Breast epithelium (tissue), 4 donors: Measurements from ENCODE around the gene ABCC1. TPM values are rescaled to one million over a fixed set of nuclear protein-coding genes. Genes with fewer than 3 reads are reported as not detected.

Source experiments
- DNase-seq, 2 donors: peaks; one replicate each; pipeline ENCODE4 v3.0.0-alpha.2; 2019; ENCODE audit warnings: low spot score in 2 of 2
- H3K27ac ChIP-seq, 2 donors: fragments of 200-600 bp; sonication (generic) in 1 of 2; one replicate each; pipeline ENCODE4 v1.5.1; 2016 to 2019; ENCODE audit warnings: mild to moderate bottlenecking in 1 of 2
- H3K27me3 ChIP-seq, 2 donors: fragments of 200-600 bp; sonication (generic) in 1 of 2; one replicate each; pipeline versions ENCODE4 v1.5.1 to v1.6.0; 2017 to 2019; ENCODE audit warnings: control low read depth in 1 of 2, mild to moderate bottlenecking in 1 of 2
- H3K36me3 ChIP-seq: fragments of 200-600 bp; one replicate; pipeline ENCODE4 v1.5.1; 2019
- H3K4me1 ChIP-seq, 2 donors: fragments of 200-600 bp; sonication (generic); one replicate each; pipeline ENCODE4 v1.5.1; 2016 to 2019; ENCODE audit warnings: control low read depth in 1 of 2
- H3K4me3 ChIP-seq, 3 donors: fragments of 200-600 bp; sonication (generic); 1 replicate in 2 of 3; 2 replicates in 1 of 3; pipeline ENCODE4 v1.5.1; 2016 to 2019; ENCODE audit warnings: mild to moderate bottlenecking in 3 of 3, moderate library complexity in 2 of 3
- H3K9me3 ChIP-seq, 2 donors: fragments of 200-600 bp; sonication (generic) in 1 of 2; one replicate each; pipeline ENCODE4 v1.5.1; 2016 to 2019; ENCODE audit warnings: control low read depth in 1 of 2
- POLR2A ChIP-seq: fragments of 450-650 bp; IDR thresholded peaks from one replicate; pipeline ENCODE4 v1.6.1; 2016; ENCODE audit warnings: antibody characterized with exemption, mild to moderate bottlenecking, moderate library complexity
- POLR2AphosphoS5 ChIP-seq, 3 donors: sonication (generic); formaldehyde crosslinking; IDR thresholded peaks; one replicate each; pipeline ENCODE4 v1.6.1; 2017; ENCODE audit warnings: antibody characterized with exemption in 3 of 3
- intact Hi-C: fragments of 100-400 bp; cut with DNase I; formaldehyde crosslinking; loops from one replicate; pipeline ENCODE4 v1.15.1; 2023; ENCODE audit warnings: low total_unique reads
- total RNA-seq, 3 donors: library from RNA; depleted of rRNA; stranded (reverse); fragments of >200 nt; gene quantifications; one replicate each; pipeline ENCODE4 v1.1.0, GENCODE V29; 2016
- TF ChIP-seq, protein P1 (sequence below), 3 donors: fragments of 450-650 bp; IDR thresholded peaks; one replicate each; pipeline ENCODE4 v1.5.1; 2016 to 2017; ENCODE audit warnings: antibody characterized with exemption in 3 of 3, mild to moderate bottlenecking in 3 of 3, moderate library complexity in 3 of 3

Gene ABCC1
- total RNA-seq, 3 donors from 2014 or later: 14.6 to 26.9 (median 21.3) TPM

- TF ChIP-seq, protein P1, sequence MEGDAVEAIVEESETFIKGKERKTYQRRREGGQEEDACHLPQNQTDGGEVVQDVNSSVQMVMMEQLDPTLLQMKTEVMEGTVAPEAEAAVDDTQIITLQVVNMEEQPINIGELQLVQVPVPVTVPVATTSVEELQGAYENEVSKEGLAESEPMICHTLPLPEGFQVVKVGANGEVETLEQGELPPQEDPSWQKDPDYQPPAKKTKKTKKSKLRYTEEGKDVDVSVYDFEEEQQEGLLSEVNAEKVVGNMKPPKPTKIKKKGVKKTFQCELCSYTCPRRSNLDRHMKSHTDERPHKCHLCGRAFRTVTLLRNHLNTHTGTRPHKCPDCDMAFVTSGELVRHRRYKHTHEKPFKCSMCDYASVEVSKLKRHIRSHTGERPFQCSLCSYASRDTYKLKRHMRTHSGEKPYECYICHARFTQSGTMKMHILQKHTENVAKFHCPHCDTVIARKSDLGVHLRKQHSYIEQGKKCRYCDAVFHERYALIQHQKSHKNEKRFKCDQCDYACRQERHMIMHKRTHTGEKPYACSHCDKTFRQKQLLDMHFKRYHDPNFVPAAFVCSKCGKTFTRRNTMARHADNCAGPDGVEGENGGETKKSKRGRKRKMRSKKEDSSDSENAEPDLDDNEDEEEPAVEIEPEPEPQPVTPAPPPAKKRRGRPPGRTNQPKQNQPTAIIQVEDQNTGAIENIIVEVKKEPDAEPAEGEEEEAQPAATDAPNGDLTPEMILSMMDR (IDR thresholded peaks at IDR 0.05): no peak
- TF ChIP-seq POLR2AphosphoS5 (IDR thresholded peaks at IDR 0.05) (no peak), POLR2A (no peak)
- peaks cover 7 to 9% of the 10 kb centered on the region in 2 donors for H3K9me3 ChIP-seq
- DNase-seq: no peak
- H3K4me3 ChIP-seq: no peak overlapping the region
- no peaks in the 10 kb centered on the region for H3K27me3 ChIP-seq
- intact Hi-C loops: loop anchor here (2.0 kb wide), 1 partner anchor 14 kb away; no protein-coding TSS in a partner anchor
- no peaks in the 10 kb centered on the region for H3K36me3 ChIP-seq
- H3K27ac ChIP-seq: peak overlapping the region in 1 of 2 donors; percentile 23
- H3K4me1 ChIP-seq: no peaks in the 10 kb centered on the region
Observed at GRCh38 chr16:15975172-15975571, 25.8 kb downstream of the ABCC1 start.

GRCh38 chr16:15976225-15976812 lies 26.9 kb downstream of the ABCC1 start:
- no peaks in the 10 kb centered on the region for H3K4me1 ChIP-seq

GRCh38 chr16:15976929-15977637 lies 27.7 kb downstream of the ABCC1 start:
- no peak overlapping the region for H3K4me3 ChIP-seq
- H3K36me3 ChIP-seq: no peaks in the 10 kb centered on the region
- DNase-seq: no peak
- intact Hi-C loops: no loop called here
- no peaks in the 10 kb centered on the region for H3K4me1 ChIP-seq
- H3K27me3 ChIP-seq: no peaks in the 10 kb centered on the region
- peak overlapping the region; percentile 66 to 91 for H3K27ac ChIP-seq
- H3K9me3 ChIP-seq: peaks cover 6 to 19% of the 10 kb centered on the region in 2 donors
- TF ChIP-seq POLR2A (no peak), POLR2AphosphoS5 (IDR thresholded peaks at IDR 0.05) (peak in 1 of 3 donors; percentile 31)
- TF ChIP-seq, protein P1 (IDR thresholded peaks at IDR 0.05): no peak

More at GRCh38 chr16:15976225-15976812, 26.9 kb downstream of the ABCC1 start:
- peak overlapping the region; percentile 66 to 91 for H3K27ac ChIP-seq
- DNase-seq: no peak
- no peaks in the 10 kb centered on the region for H3K36me3 ChIP-seq
- TF ChIP-seq POLR2A (no peak), POLR2AphosphoS5 (IDR thresholded peaks at IDR 0.05) (no peak)
- TF ChIP-seq, protein P1 (IDR thresholded peaks at IDR 0.05): no peak
- intact Hi-C loops: no loop called here
- H3K9me3 ChIP-seq: peaks cover 6 to 13% of the 10 kb centered on the region in 2 donors
- no peaks in the 10 kb centered on the region for H3K27me3 ChIP-seq
- no peak overlapping the region for H3K4me3 ChIP-seq

- intact Hi-C loops: no loop called here
- TF ChIP-seq POLR2A: no peak
- TF ChIP-seq, protein P1 (IDR thresholded peaks at IDR 0.05): no peak
- no peak for TF ChIP-seq POLR2AphosphoS5 (IDR thresholded peaks at IDR 0.05)
- Histone ChIP-seq H3K4me1 (no peaks in the 10 kb centered on the region), H3K4me3 (no peak overlapping the region), H3K9me3 (peaks cover 0 to 17% of the 10 kb centered on the region in 2 donors), H3K36me3 (no peaks in the 10 kb centered on the region), H3K27me3 (no peaks in the 10 kb centered on the region), H3K27ac (no peak overlapping the region)
- DNase-seq: no peak
Observed at GRCh38 chr16:15979801-15980200, 30.4 kb downstream of the ABCC1 start.

GRCh38 chr16:15980329-15980728 lies 30.9 kb downstream of the ABCC1 start:
- intact Hi-C loops: no loop called here
- no peaks in the 10 kb centered on the region for H3K36me3 ChIP-seq
- H3K4me1 ChIP-seq: no peaks in the 10 kb centered on the region
- TF ChIP-seq, protein P1 (IDR thresholded peaks at IDR 0.05): no peak
- no peaks in the 10 kb centered on the region for H3K27me3 ChIP-seq
- H3K4me3 ChIP-seq: no peak overlapping the region
- DNase-seq: no peak
- H3K27ac ChIP-seq: no peak overlapping the region
- peaks cover 0 to 17% of the 10 kb centered on the region in 2 donors for H3K9me3 ChIP-seq
